HEK293T (cell line): ENCODE data around the gene SGPL1.

ENCODE experiments used
- ARNT ChIP-seq: fragments of 450-650 bp; IDR thresholded peaks from 2 replicates; pipeline ENCODE4 v1.6.1; 2017; ENCODE audit warnings: mild to moderate bottlenecking
- SP1 ChIP-seq: fragments of 450-650 bp; IDR thresholded peaks from 2 replicates; pipeline ENCODE4 v1.6.1; 2017
- TARDBP ChIP-seq: fragments of 450-650 bp; IDR thresholded peaks from 2 replicates; pipeline ENCODE4 v1.6.1; 2016

DNA sequence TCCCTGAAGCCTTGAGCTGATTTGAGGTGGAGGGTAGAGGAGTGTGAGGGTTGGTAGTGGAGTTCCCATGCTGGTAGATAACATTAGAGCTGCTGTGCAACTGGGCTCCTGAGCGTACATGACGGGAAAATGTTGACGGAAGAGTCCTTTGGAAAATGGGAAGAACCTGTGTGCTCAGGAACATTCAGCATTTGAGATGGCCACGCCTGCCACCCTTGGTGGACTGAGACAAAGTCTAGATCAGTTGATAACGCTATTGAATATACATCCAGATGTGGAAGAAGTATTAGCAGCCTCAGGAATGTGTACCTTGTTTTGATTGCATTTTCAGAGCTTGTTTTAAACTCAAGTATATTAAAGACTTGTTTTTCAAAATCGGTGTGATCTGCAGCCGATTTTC lies 56.5 kb downstream of the SGPL1 start:
- no peak for TF ChIP-seq TARDBP
- TF ChIP-seq ARNT, result no peak
- no peak for TF ChIP-seq SP1
